H1 (cell line): ENCODE results near the gene EN2. TPM values are rescaled to one million over a fixed set of nuclear protein-coding genes. Genes with fewer than 3 reads are reported as not detected.

Source experiments
- CTCF ChIA-PET: fragments of 300-600 bp; sonication (Branson Sonifier 250); formaldehyde crosslinking; loops from one replicate; lab custom pipeline; 2021; ENCODE audit not compliant: partially characterized antibody; lab: Charles Lee
- POLR2A ChIA-PET: fragments of 300-600 bp; sonication (Branson Sonifier 250); formaldehyde crosslinking; loops from one replicate; lab custom pipeline; 2021; ENCODE audit warnings: inconsistent platforms; ENCODE audit not compliant: partially characterized antibody; lab: Charles Lee
- DNase-seq, 2 experiments: peaks; one replicate each; pipeline versions ENCODE4 v3.0.0 to v3.0.0-alpha.2; 2010 to 2022; ENCODE audit warnings: low spot score in 2 of 2, low read depth in 1 of 2, mixed read lengths in 1 of 2
- FAIRE-seq: peaks from 2 replicates; lab custom pipeline; 2011; peaks lifted over from hg19 to GRCh38; lab: Jason Lieb, UNC
- H2AFZ ChIP-seq: 2 replicates; pipeline ENCODE4 v1.8.1; 2012; ENCODE audit warnings: low read length, inconsistent platforms
- H2AK5ac ChIP-seq: 2 replicates; pipeline ENCODE4 v1.6.1; 2013; ENCODE audit warnings: low read depth, low read length
- H2BK120ac ChIP-seq: replicated peaks from 2 replicates; pipeline ENCODE3; 2013; ENCODE audit warnings: low read depth, low read length, inconsistent platforms
- H2BK12ac ChIP-seq: 2 replicates; pipeline ENCODE4 v1.6.1; 2013; ENCODE audit warnings: low read depth, low read length
- H2BK15ac ChIP-seq: 2 replicates; pipeline ENCODE4 v1.6.1; 2013; ENCODE audit warnings: low read length
- H2BK20ac ChIP-seq: 2 replicates; pipeline ENCODE4 v1.6.1; 2013; ENCODE audit warnings: low read length
- H2BK5ac ChIP-seq: 2 replicates; pipeline ENCODE4 v1.6.1; 2013; ENCODE audit warnings: low read depth, low read length
- H3K14ac ChIP-seq: 2 replicates; pipeline ENCODE4 v1.6.1; 2013; ENCODE audit warnings: inconsistent platforms; ENCODE audit not compliant: insufficient read length
- H3K18ac ChIP-seq: 2 replicates; pipeline ENCODE4 v1.6.1; 2013; ENCODE audit warnings: low read length; ENCODE audit errors: extremely low read depth
- H3K23ac ChIP-seq: 2 replicates; pipeline ENCODE4 v1.6.1; 2013; ENCODE audit warnings: inconsistent platforms; ENCODE audit not compliant: insufficient read length
- H3K23me2 ChIP-seq: 2 replicates; pipeline ENCODE4 v1.6.1; 2013; ENCODE audit warnings: low read depth, low read length
- H3K27ac ChIP-seq: 2 replicates; pipeline ENCODE4 v1.6.1; 2011; ENCODE audit warnings: low read depth, low read length, inconsistent platforms
- H3K27me3 ChIP-seq, 4 experiments: replicated peaks in 1 of 4; 1 replicate in 1 of 4; 2 replicates in 3 of 4; pipeline versions ENCODE4 v1.6.1 to v1.8.1; 2011 to 2013; ENCODE audit warnings: low read length in 3 of 4, mild to moderate bottlenecking in 3 of 4, inconsistent platforms in 2 of 4, mixed read lengths in 2 of 4, moderate library complexity in 1 of 4; ENCODE audit not compliant: control insufficient read depth in 3 of 4, insufficient read depth in 3 of 4; ENCODE audit errors: extremely low read depth in 1 of 4
- H3K36me3 ChIP-seq, 4 experiments: 2 replicates each; pipeline versions ENCODE4 v1.6.1 to v1.8.1; 2011 to 2013; ENCODE audit warnings: mild to moderate bottlenecking in 4 of 4, low read length in 3 of 4, moderate library complexity in 2 of 4, control low read depth in 1 of 4, inconsistent platforms in 1 of 4; ENCODE audit not compliant: insufficient read depth in 4 of 4, control insufficient read depth in 2 of 4
- H3K4ac ChIP-seq: replicated peaks from 2 replicates; pipeline ENCODE3; 2013; ENCODE audit warnings: low read length, low read depth, mixed read lengths, inconsistent platforms; ENCODE audit not compliant: insufficient read length
- H3K4me1 ChIP-seq, 4 experiments: replicated peaks in 1 of 4; 1 replicate in 1 of 4; 2 replicates in 3 of 4; pipeline versions ENCODE4 v1.6.1 to v1.8.1; 2011 to 2013; ENCODE audit warnings: low read length in 3 of 4, inconsistent platforms in 2 of 4, mixed read lengths in 1 of 4; ENCODE audit not compliant: insufficient read depth in 4 of 4, control insufficient read depth in 3 of 4
- H3K4me2 ChIP-seq, 2 experiments: 2 replicates each; pipeline versions ENCODE4 v1.6.1 to v1.8.1; 2011 to 2013; ENCODE audit warnings: low read depth in 2 of 2, low read length in 2 of 2, control low read depth in 1 of 2, inconsistent platforms in 1 of 2, mild to moderate bottlenecking in 1 of 2; ENCODE audit not compliant: insufficient read depth in 1 of 2
- H3K4me3 ChIP-seq, 4 experiments: fragments of 200-600, 300-600 bp in 1 of 4; sonication (generic), shearing (Covaris generic), sonication (Bioruptor Twin) in 1 of 4; 2 replicates each; pipeline versions ENCODE4 v1.5.1 to v1.8.1; 2011 to 2016; ENCODE audit warnings: low read length in 4 of 4, low read depth in 3 of 4, control low read depth in 2 of 4, inconsistent platforms in 2 of 4, mild to moderate bottlenecking in 2 of 4, mixed read lengths in 1 of 4, moderate library complexity in 1 of 4; ENCODE audit not compliant: insufficient read depth in 2 of 4; ENCODE audit errors: extremely low read depth in 1 of 4
- H3K56ac ChIP-seq: replicated peaks from 2 replicates; pipeline ENCODE3; 2013; ENCODE audit warnings: low read depth, mild to moderate bottlenecking, mixed read lengths, low read length, inconsistent platforms; ENCODE audit not compliant: insufficient read length
- H3K79me1 ChIP-seq: 2 replicates; pipeline ENCODE4 v1.6.1; 2013; ENCODE audit warnings: low read depth, low read length, control low read depth
- H3K79me2 ChIP-seq, 2 experiments: 2 replicates each; pipeline versions ENCODE4 v1.6.1 to v1.8.1; 2012 to 2013; ENCODE audit warnings: low read length in 2 of 2, mild to moderate bottlenecking in 2 of 2, inconsistent platforms in 1 of 2; ENCODE audit not compliant: insufficient read depth in 2 of 2, control insufficient read depth in 1 of 2
- H3K9ac ChIP-seq, 4 experiments: replicated peaks in 1 of 4; 1 replicate in 1 of 4; 2 replicates in 3 of 4; pipeline versions ENCODE4 v1.6.1 to v1.8.1; 2011 to 2013; ENCODE audit warnings: low read depth in 3 of 4, low read length in 3 of 4, control low read depth in 2 of 4, mild to moderate bottlenecking in 2 of 4, moderate library complexity in 2 of 4, inconsistent platforms in 1 of 4; ENCODE audit errors: extremely low read depth in 1 of 4
- H3K9me3 ChIP-seq, 2 experiments: 2 replicates each; pipeline versions ENCODE4 v1.6.1 to v1.8.1; 2012 to 2013; ENCODE audit warnings: mild to moderate bottlenecking in 2 of 2, moderate library complexity in 2 of 2, control low read depth in 1 of 2, inconsistent platforms in 1 of 2, low read depth in 1 of 2, low read length in 1 of 2, mixed read lengths in 1 of 2; ENCODE audit not compliant: insufficient read depth in 2 of 2
- H4K20me1 ChIP-seq, 2 experiments: replicated peaks in 1 of 2; 2 replicates each; pipeline versions ENCODE3 to v1.8.1; 2011 to 2013; ENCODE audit warnings: inconsistent platforms in 2 of 2, low read length in 2 of 2, mild to moderate bottlenecking in 1 of 2; ENCODE audit not compliant: insufficient read depth in 2 of 2, control insufficient read depth in 1 of 2
- H4K5ac ChIP-seq: 2 replicates; pipeline ENCODE4 v1.6.1; 2013; ENCODE audit warnings: low read length, low read depth, mixed read lengths, inconsistent platforms; ENCODE audit not compliant: insufficient read length
- H4K8ac ChIP-seq: 2 replicates; pipeline ENCODE4 v1.8.0; 2013; ENCODE audit warnings: mild to moderate bottlenecking, moderate library complexity, low read length, inconsistent platforms; ENCODE audit not compliant: insufficient read depth; ENCODE audit errors: extremely low read depth
- H4K91ac ChIP-seq: replicated peaks from 2 replicates; pipeline ENCODE3; 2013; ENCODE audit warnings: low read length, mixed read lengths, inconsistent platforms; ENCODE audit not compliant: insufficient read length
- CEBPB ChIP-seq: IDR thresholded peaks from 2 replicates; pipeline ENCODE4 v1.6.1; 2012; ENCODE audit warnings: low read depth, low read length
- CHD1 ChIP-seq: IDR thresholded peaks from 2 replicates; pipeline ENCODE4 v1.6.1; 2012; ENCODE audit warnings: low read depth, low read length, improper control_type of control experiment
- GABPA ChIP-seq: IDR thresholded peaks from 2 replicates; pipeline ENCODE4 v1.6.1; 2011; ENCODE audit warnings: mild to moderate bottlenecking, low read length, moderate library complexity, borderline replicate concordance; ENCODE audit not compliant: insufficient read depth
- JUN ChIP-seq: IDR thresholded peaks from 2 replicates; pipeline ENCODE4 v1.6.1; 2011; ENCODE audit warnings: low read depth, mild to moderate bottlenecking, improper control_type of control experiment, low read length
- JUND ChIP-seq: IDR thresholded peaks from 2 replicates; pipeline ENCODE4 v1.6.1; 2011; ENCODE audit warnings: mild to moderate bottlenecking, improper control_type of control experiment, low read length
- MAFK ChIP-seq: IDR thresholded peaks from 2 replicates; pipeline ENCODE4 v1.6.1; 2012; ENCODE audit warnings: low read depth, mild to moderate bottlenecking, improper control_type of control experiment, low read length
- POLR2A ChIP-seq, 2 experiments: IDR thresholded peaks; 1 replicate in 1 of 2; 2 replicates in 1 of 2; pipeline ENCODE4 v1.6.1; 2011; ENCODE audit warnings: low read depth in 2 of 2, low read length in 2 of 2, mild to moderate bottlenecking in 2 of 2; ENCODE audit errors: control extremely low read depth in 1 of 2
- RAD21 ChIP-seq, 2 experiments: IDR thresholded peaks in 1 of 2; conservative IDR thresholded peaks in 1 of 2; 2 replicates each; pipeline ENCODE4 v1.6.1; 2011; ENCODE audit warnings: low read depth in 2 of 2, low read length in 2 of 2, improper control_type of control experiment in 1 of 2, inconsistent platforms in 1 of 2, mild to moderate bottlenecking in 1 of 2, moderate library complexity in 1 of 2
- SIN3A ChIP-seq, 2 experiments: IDR thresholded peaks in 1 of 2; conservative IDR thresholded peaks in 1 of 2; 2 replicates each; pipeline ENCODE4 v1.6.1; 2011 to 2012; ENCODE audit warnings: low read length in 2 of 2, improper control_type of control experiment in 1 of 2, low read depth in 1 of 2, mild to moderate bottlenecking in 1 of 2
- SIRT6 ChIP-seq: IDR thresholded peaks from one replicate; pipeline ENCODE4 v1.7.1; 2012; ENCODE audit warnings: low read length, inconsistent platforms
- SUZ12 ChIP-seq: fragments of 200-600 bp; sonication (generic); IDR thresholded peaks from 2 replicates; pipeline ENCODE4 v1.6.1; 2012; ENCODE audit warnings: mild to moderate bottlenecking, inconsistent platforms, low read length, moderate library complexity, mixed read lengths
- TCF12 ChIP-seq: IDR thresholded peaks from 2 replicates; pipeline ENCODE4 v1.6.1; 2011; ENCODE audit warnings: low read depth, mild to moderate bottlenecking, low read length
- ZNF274 ChIP-seq: IDR thresholded peaks from 2 replicates; pipeline ENCODE4 v1.7.0; 2012; ENCODE audit warnings: low read length, borderline replicate concordance; ENCODE audit errors: extremely low read depth
- WGBS, 2 experiments: shearing (Covaris generic) in 1 of 2; methylation state at CpG; one replicate each; pipeline versions ENCODE4 v1.1.6 to v1.1.7; 2013 to 2015; ENCODE audit warnings: low lambda C conversion rate in 2 of 2, mixed read lengths in 2 of 2, inconsistent platforms in 1 of 2, low coverage in 1 of 2, missing lambda C conversion rate in 1 of 2; ENCODE audit not compliant: insufficient replicate concordance in 2 of 2, insufficient coverage in 1 of 2, insufficient read length in 1 of 2; ENCODE audit errors: extremely low coverage in 1 of 2, missing lambda C conversion rate in 1 of 2; 5-methylcytosine and 5-hydroxymethylcytosine counted together
- polyA plus RNA-seq, 7 experiments: library from polyadenylated mRNA; depleted of rRNA in 3 of 7; stranded (reverse) in 5 of 7; unstranded in 2 of 7; fragments of >200 nt in 5 of 7; fragments of 200-250 nt in 2 of 7; gene quantifications; 1 replicate in 5 of 7; 2 replicates in 1 of 7; 4 replicates in 1 of 7; pipeline versions ENCODE4 v1.2.1 to v1.2.3, GENCODE V29; 2011 to 2013; ENCODE audit warnings: missing spikeins in 2 of 7, mixed read lengths in 2 of 7
- total RNA-seq: library from RNA; stranded (reverse); fragmentation: NEBNext Ultra II Directional; extraction: Animal tissue kit (Norgen Biotek cat#: 25700); gene quantifications from 2 replicates; pipeline ENCODE4 v1.2.1, GENCODE V29; 2021

EN2 gene
- total and polyA plus RNA-seq, 2 of the 8 experiments (the other 6 are each of a cell fraction or from before 2014, with no cell fraction given): not detected

- Histone ChIP-seq H4K20me1 (peaks cover 0 to 7% of the 10 kb centered on the region in 2 experiments), H4K91ac (no peak overlapping the region), H3K9me3 (no peaks in the 10 kb centered on the region), H2AK5ac (no peak overlapping the region), H4K5ac (no peak overlapping the region), H3K27me3 (peaks cover 20 to 91% (median 65%) of the 10 kb centered on the region in 4 experiments), H2BK20ac (no peak overlapping the region), H3K27ac (no peak overlapping the region), H3K56ac (no peak overlapping the region), H3K79me2 (no peaks in the 10 kb centered on the region), H3K36me3 (no peaks in the 10 kb centered on the region), H3K14ac (no peak overlapping the region), H2BK15ac (no peak overlapping the region), H2BK5ac (no peak overlapping the region), H4K8ac (no peak overlapping the region), H3K23ac (no peak overlapping the region), H2BK120ac (no peak overlapping the region), H2AFZ (no peak overlapping the region), H3K4me2 (no peak overlapping the region), H3K4me3 (no peak overlapping the region), H3K4me1 (peaks cover 0 to 8% (median 0%) of the 10 kb centered on the region in 4 experiments; a peak in 4 of 7 replicates), H3K79me1 (no peaks in the 10 kb centered on the region), H3K4ac (no peak overlapping the region), H3K23me2 (peaks cover 3% of the 10 kb centered on the region), H2BK12ac (no peak overlapping the region), H3K9ac (no peak overlapping the region), H3K18ac (no peak overlapping the region)
- DNase-seq: no peak
- no peak for TF ChIP-seq JUN
- TF ChIP-seq SIRT6: no peak
- no peak for TF ChIP-seq POLR2A (IDR thresholded peaks at IDR 0.05; ENCODE audit: control extremely low read depth in 1 of 2, low read depth in 2 of 2, low read length in 2 of 2)
- no peak for TF ChIP-seq RAD21 (IDR thresholded peaks at IDR 0.05 in 1 of 2, conservative IDR thresholded peaks at IDR 0.05 in 1 of 2; ENCODE audit: low read depth in 2 of 2, low read length in 2 of 2)
- TF ChIP-seq JUND: no peak
- TF ChIP-seq CHD1: no peak
- no peak for TF ChIP-seq SUZ12
- TF ChIP-seq SIN3A (conservative IDR thresholded peaks at IDR 0.05 in 1 of 2, IDR thresholded peaks at IDR 0.05 in 1 of 2; ENCODE audit: low read depth in 1 of 2, low read length in 2 of 2): no peak
- no peak for TF ChIP-seq CEBPB
- TF ChIP-seq ZNF274: no peak
- TF ChIP-seq MAFK: no peak
- no peak for TF ChIP-seq GABPA
- no peak for TF ChIP-seq TCF12
- 86% methylated on average over 8 of the region's 8 CpGs; no CpG with 5 or more reads in 1 of the 2 experiments for WGBS, 2 experiments
- POLR2A ChIA-PET: no interaction called here
- FAIRE-seq: no peak
- CTCF ChIA-PET: no interaction called here
These were observed 56.4 kb downstream of the EN2 start for GRCh38 chr7:155514296-155514695.
